Caco-2 (cell line): ENCODE measurements around the gene ADARB2. TPM values are rescaled to one million over a fixed set of nuclear protein-coding genes. Genes with fewer than 3 reads are reported as not detected.
"Not testable (repeated sequence)": the region's sequence is repeated elsewhere in the genome, so short reads cannot be mapped to it uniquely, and the experiment has no call there.

Source experiments
- BruUV-seq: library from RNA; stranded (reverse); fragments of 400-500 nt; replicated peaks from 2 replicates; lab custom pipeline; 2021; lab: Mats Ljungman, UMichigan
- CTCF ChIA-PET: fragments of 300-600 bp; sonication (Branson Sonifier 250); formaldehyde crosslinking; loops from one replicate; lab custom pipeline; 2022; ENCODE audit warnings: antibody characterized with exemption; lab: Charles Lee
- POLR2A ChIA-PET: fragments of 300-600 bp; sonication (Branson Sonifier 250); formaldehyde crosslinking; loops from one replicate; lab custom pipeline; 2022; ENCODE audit warnings: antibody characterized with exemption; lab: Charles Lee
- DNase-seq, 2 experiments: peaks; one replicate each; pipeline versions ENCODE4 v3.0.0 to v3.0.0-alpha.2; 2020 to 2022
- H3K27me3 ChIP-seq: replicated peaks from 2 replicates; pipeline ENCODE4 v1.6.0; 2011; ENCODE audit warnings: low read length; ENCODE audit not compliant: control insufficient read depth, insufficient read depth
- H3K36me3 ChIP-seq: 2 replicates; pipeline ENCODE4 v1.5.1; 2011; ENCODE audit warnings: low read length; ENCODE audit not compliant: control insufficient read depth, insufficient read depth
- H3K4me1 ChIP-seq: fragments of 250-450 bp; sonication (Bioruptor Pico); 2 replicates; pipeline ENCODE4 v1.5.1; 2020; ENCODE audit warnings: mild to moderate bottlenecking
- H3K4me3 ChIP-seq: 2 replicates; pipeline ENCODE4 v1.5.1; 2011; ENCODE audit warnings: low read depth, mild to moderate bottlenecking, control low read depth, low read length
- H3K9me3 ChIP-seq: fragments of 250-450 bp; sonication (Bioruptor Pico); 2 replicates; pipeline ENCODE4 v1.5.1; 2020; ENCODE audit warnings: mild to moderate bottlenecking, moderate library complexity
- H3K27ac Mint-ChIP-seq: one replicate; pipeline ENCODE4 v1.8.0; 2022; ENCODE audit warnings: mixed read lengths; ENCODE audit not compliant: unreplicated experiment
- H3K27me3 Mint-ChIP-seq: one replicate; pipeline ENCODE4 v1.8.0; 2022; ENCODE audit warnings: mixed read lengths; ENCODE audit not compliant: insufficient read depth, unreplicated experiment
- H3K36me3 Mint-ChIP-seq: one replicate; pipeline ENCODE4 v1.8.0; 2022; ENCODE audit warnings: mild to moderate bottlenecking, mixed read lengths; ENCODE audit not compliant: insufficient read depth, unreplicated experiment
- H3K4me1 Mint-ChIP-seq: one replicate; pipeline ENCODE4 v1.8.0; 2022; ENCODE audit warnings: low read depth, mixed read lengths; ENCODE audit not compliant: unreplicated experiment
- H3K4me3 Mint-ChIP-seq: one replicate; pipeline ENCODE4 v1.8.0; 2022; ENCODE audit warnings: mild to moderate bottlenecking, moderate library complexity, mixed read lengths; ENCODE audit not compliant: unreplicated experiment
- H3K9me3 Mint-ChIP-seq: one replicate; pipeline ENCODE4 v1.8.0; 2022; ENCODE audit warnings: mixed read lengths; ENCODE audit not compliant: unreplicated experiment
- CTCF ChIP-seq, 2 experiments: fragments of 200-600 bp in 1 of 2; IDR thresholded peaks; 1 replicate in 1 of 2; 2 replicates in 1 of 2; pipeline versions ENCODE4 v1.5.1 to v1.8.0; 2011 to 2022; ENCODE audit warnings: antibody characterized with exemption in 1 of 2, control low read depth in 1 of 2, inconsistent platforms in 1 of 2, low read depth in 1 of 2, low read length in 1 of 2, mild to moderate bottlenecking in 1 of 2, moderate library complexity in 1 of 2; ENCODE audit not compliant: insufficient read depth in 1 of 2, severe bottlenecking in 1 of 2, unreplicated experiment in 1 of 2
- intact Hi-C: fragments of 100-400 bp; cut with micrococcal nuclease; formaldehyde crosslinking; loops from one replicate; pipeline ENCODE4 v1.10.0; 2022; ENCODE audit not compliant: unreplicated experiment
- total RNA-seq: library from RNA; stranded (reverse); gene quantifications from 2 replicates; pipeline ENCODE4 v1.2.3, GENCODE V29; 2022

Gene ADARB2
- total RNA-seq, 1 experiment from 2014 or later = 0.27 TPM

GRCh38 chr10:1219874-1220273, 517.5 kb downstream of the ADARB2 start:
- H3K27me3 Mint-ChIP-seq, H3K9me3 ChIP-seq, H3K4me3 ChIP-seq, DNase-seq, H3K27ac Mint-ChIP-seq, CTCF ChIA-PET, H3K36me3 ChIP-seq, H3K9me3 Mint-ChIP-seq, intact Hi-C loops, POLR2A ChIA-PET, BruUV-seq, H3K4me1 Mint-ChIP-seq, H3K36me3 Mint-ChIP-seq, H3K4me1 ChIP-seq, H3K27me3 ChIP-seq, H3K4me3 Mint-ChIP-seq: not testable (repeated sequence)

GRCh38 chr10:1217661-1218060, 519.7 kb downstream of the ADARB2 start:
- Mint-ChIP-seq H3K4me1 (no peaks in the 10 kb centered on the region), H3K27ac (no peak overlapping the region), H3K36me3 (no peaks in the 10 kb centered on the region), H3K9me3 (no peaks in the 10 kb centered on the region), H3K27me3 (peaks cover 5% of the 10 kb centered on the region), H3K4me3 (no peak overlapping the region)
- Histone ChIP-seq H3K9me3 (peaks cover 3% of the 10 kb centered on the region; the same call in 1 of the 2 replicates), H3K4me3 (no peak overlapping the region), H3K27me3 (no peaks in the 10 kb centered on the region; the same call in 1 of the 2 replicates), H3K36me3 (no peaks in the 10 kb centered on the region), H3K4me1 (no peaks in the 10 kb centered on the region)
- BruUV-seq = no TSS peak
- intact Hi-C loops = no loop called here
- no peak for DNase-seq
- ChIA-PET POLR2A (no interaction called here), CTCF (no interaction called here)
- TF ChIP-seq CTCF (IDR thresholded peaks at IDR 0.05; ENCODE audit: insufficient read depth in 1 of 2, low read depth in 1 of 2, low read length in 1 of 2, severe bottlenecking in 1 of 2, unreplicated experiment in 1 of 2) = no peak

GRCh38 chr10:1217237-1217587, 520.1 kb downstream of the ADARB2 start:
- intact Hi-C loops = no loop called here
- Mint-ChIP-seq H3K4me1 (no peaks in the 10 kb centered on the region), H3K4me3 (no peak overlapping the region), H3K9me3 (no peaks in the 10 kb centered on the region), H3K36me3 (no peaks in the 10 kb centered on the region), H3K27me3 (peaks cover 5% of the 10 kb centered on the region), H3K27ac (no peak overlapping the region)
- no peaks in the 10 kb centered on the region for H3K4me1 ChIP-seq
- BruUV-seq = no TSS peak
- TF ChIP-seq CTCF (IDR thresholded peaks at IDR 0.05; ENCODE audit: insufficient read depth in 1 of 2, low read depth in 1 of 2, low read length in 1 of 2, severe bottlenecking in 1 of 2, unreplicated experiment in 1 of 2) = no peak
- H3K9me3 ChIP-seq = peaks cover 3% of the 10 kb centered on the region; the same call in 1 of the 2 replicates
- CTCF ChIA-PET = no interaction called here
- POLR2A ChIA-PET = no interaction called here
- no peaks in the 10 kb centered on the region; the same call in 1 of the 2 replicates for H3K27me3 ChIP-seq
- DNase-seq = no peak
- H3K36me3 ChIP-seq = no peaks in the 10 kb centered on the region
- no peak overlapping the region for H3K4me3 ChIP-seq
